Urothelium cell line (cell line): ENCODE results near the gene ACTN1.
A peak's percentile ranks its signal among the peaks of the same experiment; 100 is the strongest.
"Not testable (repeated sequence)": the region's sequence is repeated elsewhere in the genome, so short reads cannot be mapped to it uniquely, and the experiment has no call there.

Experiments used
- DNase-seq: peaks from one replicate; pipeline ENCODE4 v3.0.0; 2011; ENCODE audit warnings: low spot score, mixed read lengths
- FAIRE-seq: peaks from 2 replicates; lab custom pipeline; 2011; peaks lifted over from hg19 to GRCh38; lab: Jason Lieb, UNC

Gene ACTN1

GRCh38 chr14:68987653-68988036, 8.5 kb upstream of the ACTN1 start:
- no peak for DNase-seq
- peak; percentile 67 for FAIRE-seq

GRCh38 chr14:68986926-68987652, 8.0 kb upstream of the ACTN1 start:
- no peak for DNase-seq
- no peak for FAIRE-seq

- FAIRE-seq (no peak), DNase-seq (no peak)
These were observed 7.1 kb upstream of the ACTN1 start for GRCh38 chr14:68986225-68986624.

GRCh38 chr14:68984686-68985085, 5.6 kb upstream of the ACTN1 start:
- FAIRE-seq = no peak
- DNase-seq = no peak

GRCh38 chr14:68983191-68983590, 4.1 kb upstream of the ACTN1 start:
- DNase-seq (no peak), FAIRE-seq (no peak)

- DNase-seq (no peak), FAIRE-seq (no peak)
These were observed 3.5 kb upstream of the ACTN1 start for GRCh38 chr14:68982581-68982980.

GRCh38 chr14:68981539-68981976, 2.5 kb upstream of the ACTN1 start:
- FAIRE-seq = peak; percentile 40
- no peak for DNase-seq

- FAIRE-seq (no peak), DNase-seq (no peak)
These were observed 2.0 kb upstream of the ACTN1 start for GRCh38 chr14:68981139-68981538.

- DNase-seq (peak; percentile 83), FAIRE-seq (peak; percentile 52)
These were observed 785 bp upstream of the ACTN1 start for GRCh38 chr14:68979722-68980451.

- FAIRE-seq (no peak), DNase-seq (peak; percentile 78)
These were observed 760 bp downstream of the ACTN1 start for GRCh38 chr14:68978172-68978911.

GRCh38 chr14:68977718-68978171, 1.4 kb downstream of the ACTN1 start:
- FAIRE-seq (peak; percentile 78), DNase-seq (peak; percentile 88)

- FAIRE-seq (peak; percentile 83), DNase-seq (no peak)
These were observed 1.9 kb downstream of the ACTN1 start for GRCh38 chr14:68977180-68977717.

GRCh38 chr14:68976160-68977067, 2.7 kb downstream of the ACTN1 start:
- peak; percentile 95 for FAIRE-seq
- DNase-seq = no peak

GRCh38 chr14:68975667-68976066, 3.4 kb downstream of the ACTN1 start:
- DNase-seq = no peak
- FAIRE-seq = peak; percentile 75

GRCh38 chr14:68974759-68975347, 4.2 kb downstream of the ACTN1 start:
- DNase-seq = no peak
- peak; percentile 94 for FAIRE-seq

- no peak for DNase-seq
- FAIRE-seq = no peak
These were observed 5.5 kb downstream of the ACTN1 start for GRCh38 chr14:68973639-68974038.

GRCh38 chr14:68973219-68973565, 5.9 kb downstream of the ACTN1 start:
- DNase-seq, FAIRE-seq: not testable (repeated sequence)

GRCh38 chr14:68972507-68973218, 6.4 kb downstream of the ACTN1 start:
- no peak for DNase-seq
- FAIRE-seq = peak; percentile 81

GRCh38 chr14:68971411-68972035, 7.6 kb downstream of the ACTN1 start:
- DNase-seq (no peak), FAIRE-seq (peak; percentile 85)
